Limb (tissue), 2 donors: ENCODE measurements around the gene PRR3.
"Not testable (repeated sequence)": the region's sequence is repeated elsewhere in the genome, so short reads cannot be mapped to it uniquely, and the experiment has no call there.

Experiments used
- DNase-seq, 2 donors: peaks; one replicate each; pipeline ENCODE4 v3.0.0-alpha.2; 2016; ENCODE audit errors: extremely low spot score in 2 of 2

Gene PRR3

GRCh38 chr6:30556906-30557682, at the start of gene PRR3:
Gene PRR3, plus strand, starts transcription at chr6:30557295. Its CDS starts 50 bp downstream, at chr6:30557345.
- DNase-seq = peak; percentile 91 to 94

GRCh38 chr6:30507849-30508827, 49.0 kb upstream of the PRR3 start:
- DNase-seq = no peak

GRCh38 chr6:30508890-30509736, 48.0 kb upstream of the PRR3 start:
- no peak for DNase-seq

GRCh38 chr6:30510419-30511168, 46.5 kb upstream of the PRR3 start:
- DNase-seq = no peak

- no peak for DNase-seq
Observed at GRCh38 chr6:30511169-30511546, 45.9 kb upstream of the PRR3 start.

GRCh38 chr6:30513451-30513850, 43.6 kb upstream of the PRR3 start:
- DNase-seq = no peak

- DNase-seq = no peak
Observed at GRCh38 chr6:30515106-30515505, 42.0 kb upstream of the PRR3 start.

- peak; percentile 77 to 81 for DNase-seq
Observed at GRCh38 chr6:30515944-30516753, 40.9 kb upstream of the PRR3 start.

GRCh38 chr6:30516754-30517076, 40.4 kb upstream of the PRR3 start:
- not testable (repeated sequence) for DNase-seq

- DNase-seq = not testable (repeated sequence)
Observed at GRCh38 chr6:30517767-30518504, 39.2 kb upstream of the PRR3 start.

- DNase-seq = not testable (repeated sequence)
Observed at GRCh38 chr6:30518505-30519145, 38.5 kb upstream of the PRR3 start.

- no peak for DNase-seq
Observed at GRCh38 chr6:30520522-30520921, 36.6 kb upstream of the PRR3 start.

GRCh38 chr6:30521082-30521481, 36.0 kb upstream of the PRR3 start:
- DNase-seq = not testable (repeated sequence)

- DNase-seq = not testable (repeated sequence)
Observed at GRCh38 chr6:30521952-30522351, 35.1 kb upstream of the PRR3 start.

- DNase-seq = not testable (repeated sequence)
Observed at GRCh38 chr6:30526444-30526843, 30.7 kb upstream of the PRR3 start.

GRCh38 chr6:30529349-30529875, 27.7 kb upstream of the PRR3 start:
- not testable (repeated sequence) for DNase-seq

- no peak for DNase-seq
Observed at GRCh38 chr6:30530014-30530413, 27.1 kb upstream of the PRR3 start.
